HG03196 (cell line): ENCODE data around the gene TMEM144.
A peak's percentile ranks its signal among the peaks of the same experiment; 100 is the strongest.
"Not testable (repeated sequence)": the region's sequence is repeated elsewhere in the genome, so short reads cannot be mapped to it uniquely, and the experiment has no call there.

Experiments
- ATAC-seq: cut with Tn5 transposase; IDR thresholded peaks from one replicate; pipeline ENCODE4 v1.9.1; 2021; ENCODE audit not compliant: unreplicated experiment

Gene TMEM144

DNA sequence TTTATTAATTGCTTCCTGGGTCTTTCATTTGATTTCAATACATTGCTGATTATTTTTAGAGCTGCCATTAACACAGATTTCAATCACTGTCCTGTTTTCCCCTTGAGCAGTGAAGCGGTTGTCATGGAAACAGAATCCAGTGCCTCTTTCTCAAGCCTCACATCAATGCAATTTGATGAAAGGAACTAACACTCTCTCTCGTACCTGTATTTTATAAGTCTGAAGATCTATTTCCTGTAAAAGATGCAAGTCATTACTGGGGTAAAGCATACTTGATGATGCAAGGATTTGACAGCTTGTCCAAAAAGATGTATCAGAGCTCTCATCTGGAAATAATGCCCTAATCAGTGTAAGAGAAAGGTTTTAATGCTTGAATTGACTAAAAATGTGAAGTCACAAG, 19.6 kb upstream of the TMEM144 start:
- ATAC-seq, result no peak

DNA sequence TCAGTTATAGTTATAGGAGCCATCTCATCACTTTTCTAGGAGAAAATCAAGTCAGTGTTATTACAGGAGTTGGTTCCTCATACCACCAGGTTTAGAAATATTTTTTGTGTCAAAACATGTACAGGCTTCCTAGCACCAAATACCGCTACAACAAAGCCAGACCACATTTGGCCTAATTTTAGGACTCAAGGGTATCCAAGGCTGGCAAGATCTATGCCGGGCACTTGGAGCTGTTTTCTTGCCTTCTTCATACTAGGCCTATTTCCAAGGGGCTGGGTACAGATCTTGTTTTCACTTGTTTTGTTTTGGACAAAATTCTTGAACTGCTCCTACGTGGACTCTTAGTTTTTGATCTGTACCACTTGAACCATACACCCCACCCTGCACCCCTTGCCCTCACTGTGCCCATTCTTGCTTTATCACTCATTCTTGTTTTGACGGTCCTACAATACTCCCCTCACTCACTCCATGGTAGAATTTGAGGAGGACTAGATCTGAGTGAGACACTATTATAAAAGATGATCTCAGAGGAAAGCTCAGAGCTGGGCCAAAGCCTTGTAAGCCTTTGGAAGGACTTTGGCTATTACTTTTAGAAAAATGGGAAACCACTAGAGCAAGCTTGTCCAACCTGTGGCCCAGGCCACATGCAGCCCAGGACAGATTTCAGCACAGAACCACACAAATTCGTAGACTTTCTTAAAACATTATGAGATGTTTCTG, 17.7 kb upstream of the TMEM144 start:
- ATAC-seq, result no peak

DNA sequence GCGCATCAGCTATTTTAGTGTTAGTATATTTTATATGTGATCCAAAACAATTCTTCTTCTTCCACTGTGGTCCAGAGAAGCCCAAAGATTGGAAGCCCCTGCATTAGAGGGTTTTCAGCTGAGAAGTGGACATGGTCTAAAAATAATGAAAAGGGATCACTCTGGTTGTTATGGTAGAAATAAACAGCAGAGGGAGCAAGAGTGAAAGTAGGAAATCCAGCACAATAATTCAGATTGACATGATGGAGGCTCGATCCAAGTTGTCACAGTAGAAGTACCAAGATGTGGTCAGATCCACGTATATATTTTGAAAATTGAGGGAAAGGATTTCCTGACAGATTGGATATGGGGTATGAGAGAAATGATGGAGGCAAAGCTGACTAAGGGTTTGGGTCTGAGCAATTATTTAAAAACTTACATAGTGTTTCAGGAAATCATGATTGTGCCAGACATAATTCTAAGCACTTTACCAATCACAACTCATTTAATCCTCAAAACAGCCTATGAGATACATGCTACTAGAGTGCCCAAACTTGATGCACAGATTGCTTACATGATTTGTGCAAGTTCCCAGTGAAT, 17.0 kb upstream of the TMEM144 start:
- peak; percentile 63 for ATAC-seq

DNA sequence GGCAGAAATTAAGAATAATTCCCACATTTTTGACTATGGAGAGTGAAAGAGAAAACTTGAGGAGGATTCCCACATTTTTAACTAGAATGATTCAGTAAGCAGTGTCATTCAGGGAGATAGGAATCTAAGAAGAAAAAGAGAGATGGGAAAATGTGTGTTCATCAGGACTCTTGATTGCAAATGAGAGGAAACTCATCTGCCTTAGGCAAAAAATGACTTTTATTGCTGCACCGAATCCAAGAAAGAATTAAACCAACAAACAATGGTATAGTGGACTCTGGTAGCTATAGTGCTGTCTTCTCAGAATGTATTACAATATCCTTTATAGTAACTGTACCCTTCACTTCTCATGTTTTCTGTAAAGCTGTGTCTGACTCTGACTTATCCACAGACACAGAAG, 15.0 kb upstream of the TMEM144 start:
- no peak for ATAC-seq

DNA sequence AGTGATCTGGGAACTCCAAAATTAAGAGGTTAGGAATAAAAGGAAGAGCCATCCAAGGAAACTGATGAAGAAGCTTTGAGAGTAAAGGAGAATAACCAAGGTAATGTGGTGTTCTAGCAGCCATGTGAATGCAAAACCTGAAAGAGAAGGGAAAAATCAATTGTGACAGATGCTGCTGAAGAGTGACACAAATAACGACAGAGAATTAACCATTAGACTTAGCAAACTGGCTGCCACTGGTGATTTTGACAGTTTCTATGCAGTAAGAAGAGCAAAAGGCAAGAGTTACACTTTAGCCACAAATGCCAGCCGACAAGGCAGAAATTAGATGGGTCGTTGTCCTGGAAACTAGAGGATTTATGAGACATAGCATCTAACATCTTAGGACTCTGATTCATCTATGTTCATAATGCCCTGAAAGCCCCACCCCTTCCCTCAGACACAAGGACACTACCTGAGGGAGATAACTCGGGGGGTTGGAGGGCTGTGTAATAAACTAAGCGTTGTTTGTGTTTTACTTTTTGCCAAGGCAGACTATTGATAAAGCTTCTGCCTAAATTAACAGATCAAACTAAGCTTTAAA, 13.0 kb upstream of the TMEM144 start:
- ATAC-seq, result no peak

DNA sequence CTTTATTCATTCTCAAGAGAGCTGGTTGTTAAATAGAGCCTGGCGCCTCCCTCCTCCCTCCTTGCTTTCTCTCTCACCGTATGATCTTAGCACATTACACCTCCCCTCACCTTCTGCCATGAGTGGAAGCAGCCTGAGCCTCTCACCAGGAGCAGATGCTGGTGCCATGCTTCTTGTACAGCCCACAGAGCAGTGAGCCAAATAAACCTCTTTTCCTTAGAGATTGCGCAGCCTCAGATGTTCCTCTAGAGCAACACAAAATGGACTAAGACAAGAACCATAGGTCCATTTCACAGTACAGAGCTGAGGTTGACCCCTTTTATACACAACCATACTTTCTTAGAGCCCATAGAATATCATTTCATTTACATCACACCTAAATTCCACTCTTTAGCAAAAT, 10.1 kb upstream of the TMEM144 start:
- ATAC-seq, result no peak

DNA sequence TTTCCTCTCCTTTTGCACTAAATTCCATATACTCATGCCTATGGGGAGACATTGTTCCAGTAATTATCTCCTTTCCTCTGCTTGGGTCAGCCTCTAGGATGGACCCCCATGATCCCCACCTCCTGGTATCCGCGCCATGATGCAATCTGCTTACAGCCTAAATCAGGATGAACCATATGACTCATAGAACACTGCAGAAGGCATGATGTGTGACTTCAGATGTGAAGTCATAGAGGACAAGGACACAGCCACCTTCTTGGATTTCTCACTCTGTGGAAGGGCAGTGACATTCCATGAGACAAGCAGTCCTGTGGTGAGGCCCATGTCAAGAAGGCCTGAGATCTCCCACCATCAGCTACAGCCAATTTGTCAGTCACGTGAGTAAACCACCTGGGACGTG, 9.0 kb upstream of the TMEM144 start:
- no peak for ATAC-seq

DNA sequence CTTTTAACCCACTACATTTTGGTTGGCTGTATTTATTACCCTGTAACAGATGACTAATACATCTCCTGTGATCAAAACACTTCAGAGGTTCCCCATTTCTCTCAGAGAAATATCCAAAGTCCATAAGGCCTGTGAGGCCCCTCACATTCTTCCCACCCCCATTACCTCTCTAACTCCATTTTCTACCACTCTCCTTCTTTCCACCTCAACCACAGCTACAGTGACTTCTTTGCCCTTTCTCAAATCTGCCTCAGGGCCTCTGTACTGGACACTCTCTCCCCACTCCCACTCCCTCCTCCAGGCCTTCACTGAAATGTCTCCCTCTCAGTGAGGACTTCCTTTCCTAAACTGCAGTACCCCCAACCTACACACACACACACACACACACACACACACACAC, 8.4 kb upstream of the TMEM144 start:
- no peak for ATAC-seq

DNA sequence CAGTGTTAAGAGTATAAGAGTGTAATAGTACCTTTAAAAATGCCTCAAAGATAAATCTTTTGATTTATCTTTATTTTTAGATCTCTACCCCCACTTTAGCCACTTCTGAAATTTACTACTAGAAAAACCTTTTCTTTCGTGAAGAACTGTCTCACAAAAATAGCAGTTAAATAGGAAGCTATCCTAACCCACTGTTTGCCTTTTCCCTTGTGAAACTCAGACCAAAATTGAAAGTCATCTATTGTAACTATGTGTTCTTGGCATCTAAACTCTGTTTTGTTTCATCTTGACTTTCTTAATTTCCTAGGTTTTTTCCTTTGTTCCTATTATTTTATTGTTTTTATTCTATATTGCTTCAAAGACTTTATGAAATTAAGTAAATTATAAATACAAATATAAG, 7.8 kb upstream of the TMEM144 start:
- no peak for ATAC-seq

DNA sequence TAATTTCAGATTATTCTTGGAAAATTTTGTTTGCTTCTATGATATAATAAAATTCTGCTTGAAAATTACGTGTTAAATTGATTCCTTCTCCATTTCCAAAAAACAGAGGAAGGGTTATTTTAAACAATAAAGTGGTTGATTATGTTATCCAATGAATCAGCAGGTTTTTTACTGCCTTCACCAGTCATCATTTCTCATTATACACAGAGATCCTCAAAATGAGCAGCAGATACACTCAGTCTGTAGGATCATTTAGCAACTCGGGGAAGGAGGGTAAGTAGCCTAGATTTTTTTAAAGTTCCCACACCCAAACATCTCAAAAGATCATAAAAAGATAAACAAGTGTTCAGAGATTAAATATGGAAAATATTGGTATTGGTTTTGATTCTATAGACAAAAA, 6.8 kb upstream of the TMEM144 start:
- no peak for ATAC-seq

DNA sequence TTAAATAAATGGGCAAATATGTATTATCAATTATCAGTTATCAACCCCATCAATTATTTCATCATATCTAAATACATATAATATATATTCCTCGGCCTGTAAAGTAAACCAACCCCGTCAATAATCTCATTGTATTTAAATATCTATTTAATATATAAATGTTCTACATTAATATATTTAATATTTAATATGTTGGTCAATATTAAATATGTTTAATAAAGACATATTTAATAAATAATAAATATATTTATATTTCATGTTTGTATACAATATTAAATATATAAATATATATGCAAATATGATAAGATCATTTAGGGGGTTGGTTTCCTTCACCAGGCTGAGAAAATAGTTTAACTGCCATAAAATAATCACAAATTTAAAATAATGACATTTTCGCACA, 6.4 kb upstream of the TMEM144 start:
- ATAC-seq, result no peak

DNA sequence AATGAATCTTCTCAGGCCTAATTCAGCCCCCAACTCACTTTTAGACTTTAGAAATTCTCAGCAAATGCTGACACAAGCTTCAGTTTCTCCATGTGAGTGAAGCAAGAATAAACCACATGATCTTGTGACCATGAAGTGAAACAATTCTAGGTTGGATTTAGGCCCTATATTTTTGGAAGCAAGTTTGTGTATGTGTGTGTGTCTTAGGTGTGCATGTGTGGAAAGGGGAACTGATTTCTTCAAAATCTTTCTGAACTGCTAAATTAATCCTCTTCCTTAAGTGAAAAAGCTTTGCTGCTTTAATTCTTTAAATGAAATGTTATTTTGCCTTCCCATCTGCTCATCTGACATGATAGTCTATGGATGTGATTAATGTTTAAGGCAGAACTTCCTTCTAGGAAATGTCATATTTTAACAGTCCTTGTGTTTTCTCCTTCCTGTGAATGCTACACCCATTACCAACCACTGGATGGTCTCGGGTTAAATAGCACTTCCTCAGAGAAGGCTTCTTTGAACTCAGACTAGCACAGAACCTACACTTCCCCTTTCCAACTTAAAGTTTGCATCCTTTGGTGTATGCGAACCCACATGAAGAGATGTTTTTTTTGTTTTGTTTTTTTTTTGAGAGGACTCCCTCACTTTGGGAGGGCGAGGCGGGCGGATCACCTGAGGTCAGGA, 1.2 kb upstream of the TMEM144 start:
- ATAC-seq, result peak; percentile 48

DNA sequence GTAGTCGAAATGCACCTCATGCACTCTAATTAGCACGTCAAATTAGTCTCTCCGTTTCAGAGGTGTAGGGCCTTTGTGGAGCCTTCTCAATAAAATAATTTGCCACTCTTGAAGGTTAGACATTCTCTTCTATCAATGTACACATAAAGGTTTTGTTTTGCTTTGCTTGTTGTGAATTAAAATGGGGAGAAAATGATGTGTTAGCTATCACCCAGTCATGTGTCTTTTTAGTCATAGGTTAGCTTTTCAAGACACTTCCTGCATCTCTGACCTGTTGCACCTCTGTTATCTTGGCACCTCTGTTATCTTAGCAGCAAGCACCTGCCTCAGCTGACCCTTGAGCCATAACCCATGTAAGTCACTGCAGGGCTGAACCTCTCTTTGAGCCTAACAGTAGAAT, 936 bp downstream of the TMEM144 start:
- ATAC-seq, result no peak

DNA sequence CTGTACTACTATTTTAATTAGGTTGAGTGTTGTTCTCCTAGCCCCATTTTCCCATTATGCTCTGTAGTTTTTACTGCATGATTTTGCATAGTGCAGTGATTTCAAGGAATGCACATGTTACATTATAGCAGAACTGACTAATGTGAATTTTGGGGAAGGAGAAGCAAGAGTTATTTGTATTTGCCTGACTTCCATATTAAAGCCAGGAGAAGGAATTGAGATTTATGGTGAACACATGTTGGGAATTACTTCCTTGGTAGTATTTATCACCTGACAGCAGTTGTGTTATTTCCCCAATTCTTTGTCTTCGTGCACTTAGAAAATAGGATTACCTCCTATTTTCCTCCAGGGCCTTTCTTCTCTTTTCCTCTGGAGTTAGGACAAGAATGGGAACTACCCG, 3.2 kb downstream of the TMEM144 start:
- ATAC-seq, result no peak

DNA sequence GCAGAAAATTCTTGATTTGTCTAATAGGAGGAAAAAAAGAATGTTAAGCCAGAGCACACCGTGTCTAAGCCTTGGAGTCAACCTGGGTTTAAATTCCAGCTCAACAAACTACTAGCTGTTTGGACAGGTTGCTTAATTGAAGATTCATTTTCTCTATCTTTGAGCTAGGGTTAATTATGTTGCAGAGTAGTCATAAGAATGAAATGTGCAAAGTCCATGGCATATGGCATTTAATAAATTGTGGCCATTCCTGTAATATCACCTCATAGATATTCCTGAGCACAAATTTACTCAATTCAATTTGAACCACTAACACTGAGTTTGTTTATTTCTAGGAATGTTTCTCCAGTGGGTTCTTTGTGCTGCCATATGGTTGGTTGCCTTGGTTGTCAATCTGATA, 4.6 kb downstream of the TMEM144 start:
- no peak for ATAC-seq

DNA sequence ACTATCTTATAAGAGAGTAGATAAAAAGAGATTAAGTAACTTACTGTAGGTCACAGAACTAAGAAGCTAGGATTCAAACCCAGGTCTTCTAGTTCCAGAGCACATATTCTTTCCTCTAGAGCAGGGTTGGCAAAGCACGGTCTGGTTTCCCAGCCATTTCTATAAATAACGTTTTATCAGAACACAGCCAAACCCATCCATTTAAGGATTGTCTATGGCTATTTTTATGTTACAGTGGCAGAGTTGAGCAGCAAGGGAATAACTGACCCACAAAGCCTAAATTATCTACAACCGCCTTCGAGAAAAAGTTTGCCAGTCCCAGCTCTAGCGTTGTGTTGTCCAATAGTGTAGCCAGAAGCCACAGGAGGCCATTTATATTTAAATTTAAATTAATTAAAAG, 7.5 kb downstream of the TMEM144 start:
- no peak for ATAC-seq

DNA sequence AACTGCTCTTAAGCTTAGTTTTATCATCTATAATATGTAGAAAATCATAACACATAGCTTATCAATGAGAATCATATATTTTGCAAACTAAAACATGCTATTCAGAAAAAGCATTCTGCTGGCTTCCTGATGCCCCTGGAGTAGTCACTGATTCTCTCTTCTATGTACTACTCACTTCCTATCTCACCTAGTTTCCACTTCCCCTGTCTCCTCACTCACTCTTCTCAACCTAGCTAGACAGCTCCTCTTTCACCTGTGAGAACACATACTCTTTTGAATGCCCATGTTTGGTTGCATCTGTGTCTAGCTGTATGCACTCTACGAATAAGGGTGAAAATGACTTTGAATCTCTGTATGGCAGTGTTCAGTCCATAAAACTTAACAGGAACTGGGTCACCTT, 9.3 kb downstream of the TMEM144 start:
- ATAC-seq, result no peak

DNA sequence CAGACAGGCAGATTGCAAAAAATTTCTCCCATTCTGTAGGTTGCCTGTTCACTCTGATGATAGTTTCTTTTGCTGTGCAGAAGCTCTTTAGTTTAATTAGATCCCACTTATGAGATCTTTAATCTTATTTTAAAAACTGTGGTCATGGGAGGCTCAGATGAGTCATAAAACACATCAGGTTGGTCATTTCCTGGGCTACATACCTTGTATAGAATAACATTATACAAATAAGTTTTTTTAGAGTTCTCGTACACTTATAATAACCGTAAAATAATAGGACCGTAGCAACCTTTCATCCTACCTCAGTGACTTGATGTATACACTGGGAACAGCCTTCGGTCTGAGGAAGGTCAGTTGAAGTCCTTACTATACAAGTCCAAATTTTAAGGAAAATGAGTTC, 14.0 kb downstream of the TMEM144 start:
- ATAC-seq, result not testable (repeated sequence)

DNA sequence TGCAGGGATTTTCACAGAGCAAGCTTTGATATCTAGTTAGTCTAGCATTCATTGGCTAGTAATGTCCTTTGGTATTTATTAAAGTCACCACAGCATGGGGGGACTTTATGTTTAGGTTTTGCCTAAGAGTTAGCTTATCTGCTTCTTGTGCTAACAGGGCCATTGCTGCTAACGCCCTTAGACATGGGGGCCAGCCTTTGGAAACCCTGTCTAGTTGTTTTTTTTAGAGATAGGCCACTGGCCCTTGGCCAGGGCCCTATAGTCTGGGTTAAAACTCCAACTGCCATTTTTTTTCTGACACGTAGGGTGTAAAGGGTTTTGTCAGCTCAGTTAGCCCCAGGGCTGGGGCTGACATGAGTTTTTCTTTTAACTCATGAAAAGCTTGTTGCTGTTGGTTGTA, 14.7 kb downstream of the TMEM144 start:
- not testable (repeated sequence) for ATAC-seq

DNA sequence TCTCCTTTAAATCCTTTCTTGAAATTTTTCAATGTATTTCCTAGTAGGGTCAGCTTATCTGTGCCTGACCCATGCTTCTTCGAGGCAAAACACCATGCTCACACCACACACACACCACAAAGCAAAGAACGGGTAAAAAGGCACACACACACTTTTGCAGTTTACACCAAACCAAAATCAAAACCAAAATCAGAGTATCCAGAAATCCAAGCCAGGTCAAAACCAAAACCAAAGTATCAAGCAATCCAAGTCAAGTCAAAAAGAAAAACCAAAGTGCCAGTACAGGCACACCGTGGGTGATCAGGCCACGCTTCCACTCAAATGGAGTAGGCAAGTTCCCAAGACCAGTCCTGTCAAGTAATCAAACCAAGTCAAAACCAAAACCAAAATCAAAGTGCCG, 17.6 kb downstream of the TMEM144 start:
- ATAC-seq, result not testable (repeated sequence)

DNA sequence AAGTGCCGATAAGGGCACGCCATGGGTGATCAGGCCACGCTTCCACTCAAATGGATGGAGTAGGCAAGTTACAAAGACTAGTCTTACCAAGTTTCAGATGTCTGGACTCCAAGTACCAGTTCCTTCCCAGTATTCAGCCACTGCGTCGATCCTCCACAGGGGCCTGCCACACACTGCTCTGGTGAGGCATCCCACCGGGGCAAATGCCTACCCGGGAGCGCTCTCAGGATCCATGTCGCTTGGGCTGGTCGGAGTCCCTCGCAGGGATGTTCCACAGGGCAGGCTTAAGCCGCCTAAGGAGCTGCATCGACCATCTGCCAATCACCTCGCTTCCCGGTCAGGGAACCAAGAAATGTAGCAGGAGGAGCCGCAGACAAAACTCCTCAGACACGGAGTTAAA, 18.1 kb downstream of the TMEM144 start:
- not testable (repeated sequence) for ATAC-seq

DNA sequence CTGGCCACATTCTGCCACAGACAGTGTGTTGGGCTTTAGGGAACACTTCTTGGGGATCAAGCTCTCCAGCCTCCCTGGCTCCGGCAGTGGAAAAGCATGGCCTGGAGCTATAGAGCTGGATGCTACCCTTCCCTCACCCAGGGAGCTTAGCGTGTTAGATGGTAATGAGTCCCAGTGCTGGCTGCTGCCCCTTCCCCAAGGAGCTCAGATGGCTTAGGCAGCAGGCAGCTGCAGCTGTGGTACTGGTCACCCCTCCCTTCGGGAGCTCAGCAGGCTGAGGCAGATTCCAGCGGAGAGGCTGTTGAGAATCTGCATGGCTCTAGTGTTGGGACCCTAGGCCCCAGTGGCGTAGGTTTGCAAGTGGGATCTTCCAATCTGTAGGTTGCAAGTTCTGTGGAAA, 19.5 kb downstream of the TMEM144 start:
- ATAC-seq, result no peak
